Endothelial cell of umbilical vein (primary cell): ENCODE results near the gene TH. TPM values are rescaled to one million over a fixed set of nuclear protein-coding genes. Genes with fewer than 3 reads are reported as not detected.

Experiments
- BruUV-seq: library from RNA; stranded (reverse); fragments of 400-500 nt; replicated peaks from 2 replicates; lab custom pipeline; 2021; lab: Mats Ljungman, UMichigan
- CTCF ChIA-PET: fragments of 300-600, 350-600 bp; sonication (Branson Sonifier 250); formaldehyde crosslinking; loops from one replicate; lab custom pipeline; 2021; ENCODE audit warnings: antibody characterized with exemption, inconsistent platforms; lab: Charles Lee
- POLR2A ChIA-PET: fragments of 300-600, 350-600 bp; sonication (Branson Sonifier 250); formaldehyde crosslinking; loops from one replicate; lab custom pipeline; 2021; ENCODE audit warnings: antibody characterized with exemption, inconsistent platforms; lab: Charles Lee
- DNase-seq: peaks from one replicate; pipeline ENCODE4 v3.0.0-alpha.2; 2011; ENCODE audit warnings: low read depth, low spot score
- FAIRE-seq: peaks from 2 replicates; lab custom pipeline; 2011; peaks lifted over from hg19 to GRCh38; lab: Jason Lieb, UNC
- H2AFZ ChIP-seq: 2 replicates; pipeline ENCODE4 v1.6.0; 2012; ENCODE audit warnings: low read depth, low read length, control low read depth, inconsistent platforms
- H3K27ac ChIP-seq: 2 replicates; pipeline ENCODE4 v1.5.1; 2011; ENCODE audit warnings: low read depth, mild to moderate bottlenecking, control low read depth, low read length, moderate library complexity; ENCODE audit not compliant: insufficient read depth
- H3K27me3 ChIP-seq, 2 experiments: 2 replicates each; pipeline versions ENCODE4 v1.6.0 to v1.6.1; 2011; ENCODE audit warnings: low read length in 2 of 2, mixed read lengths in 1 of 2; ENCODE audit not compliant: control insufficient read depth in 2 of 2, insufficient read depth in 2 of 2
- H3K36me3 ChIP-seq, 2 experiments: 2 replicates in 1 of 2; 3 replicates in 1 of 2; pipeline ENCODE4 v1.5.1; 2011; ENCODE audit warnings: low read length in 2 of 2, mild to moderate bottlenecking in 1 of 2, moderate library complexity in 1 of 2; ENCODE audit not compliant: control insufficient read depth in 2 of 2, insufficient read depth in 2 of 2; ENCODE audit errors: extremely low read depth in 1 of 2
- H3K4me1 ChIP-seq: 3 replicates; pipeline ENCODE4 v1.5.1; 2011; ENCODE audit warnings: mild to moderate bottlenecking, low read length; ENCODE audit not compliant: control insufficient read depth, insufficient read depth; ENCODE audit errors: extremely low read depth
- H3K4me2 ChIP-seq: 2 replicates; pipeline ENCODE4 v1.6.1; 2011; ENCODE audit warnings: low read length, control low read depth, mixed read lengths; ENCODE audit not compliant: insufficient read depth
- H3K4me3 ChIP-seq, 3 experiments: fragments of 200-600 bp in 1 of 3; sonication (generic), shearing (Covaris generic) in 1 of 3; replicated peaks in 1 of 3; 2 replicates each; pipeline ENCODE4 v1.5.1; 2011 to 2016; ENCODE audit warnings: control low read depth in 3 of 3, low read length in 3 of 3, mild to moderate bottlenecking in 2 of 3, inconsistent platforms in 1 of 3, low read depth in 1 of 3, moderate library complexity in 1 of 3; ENCODE audit not compliant: insufficient read depth in 1 of 3
- H3K79me2 ChIP-seq: 2 replicates; pipeline ENCODE4 v1.6.0; 2012; ENCODE audit warnings: low read length, inconsistent platforms; ENCODE audit not compliant: control insufficient read depth, insufficient read depth
- H3K9ac ChIP-seq: replicated peaks from 2 replicates; pipeline ENCODE3; 2011; ENCODE audit warnings: low read length, control low read depth; ENCODE audit not compliant: insufficient read depth; ENCODE audit errors: extremely low read depth
- H3K9me1 ChIP-seq: replicated peaks from 3 replicates; pipeline ENCODE4 v1.6.0; 2011; ENCODE audit warnings: mild to moderate bottlenecking, low read length; ENCODE audit not compliant: control insufficient read depth, insufficient read depth; ENCODE audit errors: extremely low read depth
- H3K9me3 ChIP-seq: replicated peaks from 2 replicates; pipeline ENCODE4 v1.5.1; 2012; ENCODE audit warnings: low read length, inconsistent platforms; ENCODE audit not compliant: control insufficient read depth, insufficient read depth
- H4K20me1 ChIP-seq: replicated peaks from 2 replicates; pipeline ENCODE3; 2011; ENCODE audit warnings: mild to moderate bottlenecking, low read length; ENCODE audit not compliant: control insufficient read depth, insufficient read depth; ENCODE audit errors: extremely low read depth
- CTCF ChIP-seq, 2 donors: IDR thresholded peaks; 1 replicate in 1 of 2; 2 replicates in 1 of 2; pipeline ENCODE4 v1.5.1; 2011; ENCODE audit warnings: low read length in 2 of 2, mild to moderate bottlenecking in 2 of 2, moderate library complexity in 2 of 2, control low read depth in 1 of 2, inconsistent platforms in 1 of 2, low read depth in 1 of 2; ENCODE audit not compliant: insufficient read depth in 1 of 2; ENCODE audit errors: extremely low read depth in 1 of 2
- EZH2 ChIP-seq: IDR thresholded peaks from 2 replicates; pipeline ENCODE4 v1.6.1; 2012; ENCODE audit warnings: borderline replicate concordance, low read depth, mild to moderate bottlenecking, moderate library complexity, low read length, inconsistent platforms; ENCODE audit not compliant: severe bottlenecking
- FOS ChIP-seq: IDR thresholded peaks from 2 replicates; pipeline ENCODE4 v1.6.1; 2011; ENCODE audit warnings: mild to moderate bottlenecking, low read length, moderate library complexity, borderline replicate concordance; ENCODE audit not compliant: insufficient read depth
- GATA2 ChIP-seq: IDR thresholded peaks from 2 replicates; pipeline ENCODE4 v1.7.0; 2011; ENCODE audit warnings: low read depth, mild to moderate bottlenecking, moderate library complexity, mixed read lengths, low read length; ENCODE audit not compliant: insufficient read length, insufficient read depth
- JUN ChIP-seq: IDR thresholded peaks from 2 replicates; pipeline ENCODE4 v1.6.1; 2011; ENCODE audit warnings: borderline replicate concordance, low read depth; ENCODE audit not compliant: insufficient read length, insufficient read depth
- MAX ChIP-seq: IDR thresholded peaks from 2 replicates; pipeline ENCODE4 v1.6.1; 2011; ENCODE audit not compliant: insufficient read depth, insufficient read length
- MYC ChIP-seq: IDR thresholded peaks from one replicate; pipeline ENCODE4 v1.6.1; 2011; ENCODE audit warnings: mild to moderate bottlenecking, low read depth, low read length
- POLR2A ChIP-seq: IDR thresholded peaks from 2 replicates; pipeline ENCODE4 v1.6.1; 2012; ENCODE audit warnings: low read depth, mild to moderate bottlenecking, control low read depth, low read length
- POLR2AphosphoS5 ChIP-seq: IDR thresholded peaks from 2 replicates; pipeline ENCODE4 v1.6.1; 2012; ENCODE audit warnings: low read depth, mild to moderate bottlenecking, control low read depth, low read length, moderate library complexity; ENCODE audit not compliant: insufficient read depth
- dilution Hi-C: fragments of 300-500 bp; cut with MboI; formaldehyde crosslinking; loops from one replicate; pipeline ENCODE4 v1.15.0; 2019; ENCODE audit warnings: low sequenced_read_pairs; ENCODE audit not compliant: extremely low pct_ligation_motif_present
- intact Hi-C: fragments of 100-400 bp; cut with micrococcal nuclease; formaldehyde crosslinking; loops from one replicate; pipeline ENCODE4 v1.10.0; 2022
- polyA plus RNA-seq, 4 experiments: library from polyadenylated mRNA; depleted of rRNA in 3 of 4; stranded (reverse) in 3 of 4; unstranded in 1 of 4; fragments of >200 nt; gene quantifications; 2 replicates each; pipeline versions ENCODE4 v1.2.1 to v1.2.3, GENCODE V29; 2011 to 2012; ENCODE audit warnings: missing spikeins in 1 of 4
- total RNA-seq: library from RNA; stranded (reverse); gene quantifications from 2 replicates; pipeline ENCODE4 v1.2.3, GENCODE V29; 2021

TH gene
- total and polyA plus RNA-seq, 2 donors (not counting 3 experiments of a cell fraction or from before 2014, with no cell fraction given): not detected

GRCh38 chr11:2137202-2138067 lies 34.2 kb downstream of the TH start:
- no peak for TF ChIP-seq FOS
- no peak for TF ChIP-seq CTCF (IDR thresholded peaks at IDR 0.05; ENCODE audit: extremely low read depth in 1 of 2, insufficient read depth in 1 of 2, low read depth in 1 of 2, low read length in 2 of 2)
- no peak for TF ChIP-seq POLR2A
- TF ChIP-seq MAX: no peak
- TF ChIP-seq MYC: no peak
- no peak for TF ChIP-seq GATA2
- TF ChIP-seq POLR2AphosphoS5: no peak
- no peak for TF ChIP-seq EZH2
- no peak for TF ChIP-seq JUN
- H2AFZ ChIP-seq: peak overlapping the region; percentile 49
- H3K36me3 ChIP-seq: no peaks in the 10 kb centered on the region
- no peaks in the 10 kb centered on the region for H3K9me1 ChIP-seq
- H3K9me3 ChIP-seq: no peaks in the 10 kb centered on the region
- DNase-seq (peak; percentile 60), FAIRE-seq (peak; percentile 18)
- dilution Hi-C loops (no loop called here), intact Hi-C loops (loop anchor here (1.0 kb wide), 2 partner anchors 28 to 37 kb away; no protein-coding TSS in a partner anchor)
- no peak overlapping the region for H3K9ac ChIP-seq
- H3K79me2 ChIP-seq: no peaks in the 10 kb centered on the region
- H3K27me3 ChIP-seq: peaks cover 15 to 39% of the 10 kb centered on the region in 2 experiments
- BruUV-seq: no TSS peak
- ChIA-PET POLR2A (interaction anchor here (0.9 kb wide), 1 partner anchor 28 kb away, joined by 3 read pairs; no protein-coding TSS in a partner anchor), CTCF (interaction anchor here (0.6 to 2.3 kb wide), 8 partner anchors 11 to 485 kb away, joined by 3 to 13 read pairs (median 4); no protein-coding TSS in a partner anchor)
- H4K20me1 ChIP-seq: no peaks in the 10 kb centered on the region
- no peak overlapping the region for H3K4me2 ChIP-seq
- peaks cover 3% of the 10 kb centered on the region for H3K4me1 ChIP-seq
- H3K4me3 ChIP-seq: peak overlapping the region in 1 of 3 experiments; percentile 14
- H3K27ac ChIP-seq: no peak overlapping the region
